Stimulated activated CD8-positive, alpha-beta memory T cell treated with anti-CD3 and anti-CD28 coated beads, Interleukin-7, amount 100 ng/mL, for 24 hours (primary cell): ENCODE measurements around the gene SLF1.

Source experiments
- DNase-seq: peaks from one replicate; pipeline ENCODE4 v3.0.0-alpha.2; 2020; ENCODE audit warnings: low read depth

Gene SLF1

DNA sequence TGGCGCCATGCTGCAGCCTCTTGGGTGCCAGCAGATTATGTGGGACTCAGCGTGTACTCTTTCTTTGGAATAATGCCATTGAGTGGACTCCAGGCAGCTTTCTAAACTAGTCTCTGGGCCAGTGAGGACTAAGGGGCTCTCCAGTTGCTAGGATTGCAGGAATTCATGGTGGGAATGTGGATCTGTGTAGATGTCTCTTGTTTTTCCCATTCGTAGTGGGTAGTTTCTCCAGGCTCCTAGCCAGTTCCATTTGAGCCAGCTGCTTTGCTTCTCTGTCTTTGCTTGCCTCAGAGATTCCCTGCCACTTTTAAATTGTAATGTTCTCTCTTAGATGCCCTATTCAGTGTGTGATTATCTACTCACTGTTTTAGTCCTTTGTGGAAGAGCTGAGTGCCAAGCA is 42.6 kb downstream of the SLF1 start:
- DNase-seq, result no peak

DNA sequence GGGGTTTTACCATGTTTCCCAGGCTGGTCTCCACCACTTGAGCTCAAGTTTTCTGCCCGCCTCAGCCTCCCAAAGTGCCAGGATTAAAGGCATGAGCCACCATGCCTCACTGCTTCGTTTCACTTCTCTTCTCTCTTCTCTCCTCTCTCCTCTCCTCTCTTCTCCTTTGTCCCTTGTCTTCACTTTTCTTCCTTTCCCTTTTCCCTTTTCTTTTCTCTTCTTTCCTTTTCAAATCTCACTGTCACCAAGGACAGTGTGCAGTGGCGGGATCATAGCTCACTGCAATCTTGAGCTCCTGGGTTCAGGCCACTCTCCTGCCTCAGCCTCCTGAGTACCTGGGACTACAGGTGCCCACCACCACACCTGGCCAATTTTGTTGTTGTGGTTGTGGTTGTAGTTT is 49.5 kb downstream of the SLF1 start:
- no peak for DNase-seq

DNA sequence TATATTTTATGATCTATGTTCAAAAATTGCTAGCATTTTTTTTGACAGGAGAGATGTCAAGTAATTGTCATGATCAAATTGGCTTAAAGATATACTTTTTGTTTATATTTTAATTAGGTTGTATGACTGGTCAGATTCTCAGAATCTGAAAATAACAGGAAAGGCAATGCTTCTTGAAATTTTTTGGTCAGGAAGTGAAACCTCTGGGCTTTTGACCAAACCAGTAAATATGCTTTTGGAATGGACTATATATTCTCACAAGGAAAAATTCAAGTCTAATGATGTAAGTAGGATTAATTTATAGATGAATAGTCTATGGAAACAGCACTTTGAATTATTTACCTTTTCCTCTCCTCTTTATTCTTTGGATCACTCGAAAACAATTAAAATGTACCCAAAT is 52.3 kb downstream of the SLF1 start:
- no peak for DNase-seq

DNA sequence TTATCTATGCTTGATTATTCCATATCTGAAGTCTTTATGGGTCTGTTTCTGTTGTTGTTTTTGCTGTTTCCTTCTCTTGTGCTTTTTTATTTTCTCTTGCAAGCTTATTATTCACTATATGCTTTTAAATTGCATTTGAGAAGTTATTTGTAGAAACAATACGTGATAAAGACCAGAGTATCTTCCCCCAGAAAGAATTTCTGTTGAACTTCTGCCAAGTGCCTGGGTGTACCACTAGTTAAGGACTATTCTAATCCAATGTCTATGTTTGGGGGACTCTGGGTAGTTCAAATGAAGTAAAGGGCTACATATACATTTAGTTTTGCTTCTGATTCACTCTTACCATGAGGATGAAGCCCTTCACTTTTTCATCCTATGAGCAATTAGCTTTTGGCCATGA is 54.3 kb downstream of the SLF1 start:
- DNase-seq, result no peak

DNA sequence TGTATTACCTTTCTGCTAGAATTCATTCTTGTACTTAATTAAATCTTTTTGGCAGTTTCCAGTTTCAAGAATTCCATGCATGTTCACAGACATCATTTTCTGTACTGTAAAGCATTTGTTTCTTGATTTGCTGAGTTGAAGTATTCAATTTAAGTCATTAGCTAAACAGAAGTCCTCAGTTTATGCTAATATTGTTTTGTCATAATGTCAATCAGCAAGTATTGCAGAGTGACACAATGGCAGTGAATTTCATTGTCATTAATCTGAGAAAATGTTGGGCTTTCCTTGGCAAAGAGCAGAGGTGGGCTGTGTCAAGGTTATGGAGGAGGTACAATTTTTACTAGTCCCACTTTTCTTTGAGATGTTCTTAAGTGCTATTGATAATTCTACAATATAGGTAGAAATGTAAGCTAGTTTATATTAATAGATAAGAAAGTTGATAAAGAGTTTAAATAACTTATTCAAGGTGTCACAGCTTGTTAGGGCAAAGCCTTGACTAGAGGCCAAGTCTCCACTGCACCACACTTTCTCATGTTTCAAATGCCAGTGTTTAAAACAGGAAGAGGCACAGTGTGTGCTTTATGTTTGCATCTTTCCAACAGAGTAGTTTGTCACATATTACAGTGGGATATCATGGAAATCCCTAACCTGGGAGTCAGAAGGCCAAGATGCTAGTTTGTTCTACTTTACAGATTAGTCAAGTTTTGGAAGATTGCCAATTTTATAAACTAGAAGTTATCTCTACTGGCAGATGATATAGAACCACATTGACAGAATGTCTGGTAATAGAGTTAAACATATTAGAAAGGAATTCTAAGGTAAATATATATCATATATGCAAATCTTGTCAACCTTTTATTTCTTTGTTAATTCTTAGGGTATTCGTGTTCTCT is 56.3 kb downstream of the SLF1 start:
- no peak for DNase-seq

DNA sequence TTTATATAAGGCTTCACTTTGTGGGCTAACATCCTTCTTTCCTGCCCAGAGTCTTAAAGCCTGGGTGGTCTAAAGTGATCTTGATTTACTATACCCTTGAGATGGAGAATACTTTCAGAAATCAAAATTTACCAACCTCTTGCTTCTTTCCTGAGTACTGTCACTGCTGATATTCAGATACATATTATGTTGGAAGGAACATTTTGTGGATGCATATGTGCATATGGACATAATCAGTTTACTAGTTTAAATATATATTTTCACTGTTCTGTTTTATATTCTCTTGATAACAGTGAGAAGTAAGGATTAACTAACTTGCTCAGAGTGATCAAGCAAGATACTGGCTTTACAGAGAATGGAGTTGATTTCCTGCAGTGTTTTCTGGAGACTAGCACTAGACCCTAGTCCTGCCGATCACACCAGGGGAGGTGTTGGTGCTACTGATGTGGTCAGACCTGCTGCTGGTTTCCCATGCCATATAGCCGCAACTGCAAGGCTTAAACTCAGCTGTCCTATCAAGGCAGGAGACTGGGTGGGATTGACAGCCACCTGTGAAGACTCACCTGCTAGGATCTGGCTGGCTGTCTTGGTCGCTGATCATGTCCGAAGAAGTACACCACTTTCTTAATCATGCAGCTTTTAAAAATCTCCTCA is 57.6 kb downstream of the SLF1 start:
- DNase-seq, result no peak

DNA sequence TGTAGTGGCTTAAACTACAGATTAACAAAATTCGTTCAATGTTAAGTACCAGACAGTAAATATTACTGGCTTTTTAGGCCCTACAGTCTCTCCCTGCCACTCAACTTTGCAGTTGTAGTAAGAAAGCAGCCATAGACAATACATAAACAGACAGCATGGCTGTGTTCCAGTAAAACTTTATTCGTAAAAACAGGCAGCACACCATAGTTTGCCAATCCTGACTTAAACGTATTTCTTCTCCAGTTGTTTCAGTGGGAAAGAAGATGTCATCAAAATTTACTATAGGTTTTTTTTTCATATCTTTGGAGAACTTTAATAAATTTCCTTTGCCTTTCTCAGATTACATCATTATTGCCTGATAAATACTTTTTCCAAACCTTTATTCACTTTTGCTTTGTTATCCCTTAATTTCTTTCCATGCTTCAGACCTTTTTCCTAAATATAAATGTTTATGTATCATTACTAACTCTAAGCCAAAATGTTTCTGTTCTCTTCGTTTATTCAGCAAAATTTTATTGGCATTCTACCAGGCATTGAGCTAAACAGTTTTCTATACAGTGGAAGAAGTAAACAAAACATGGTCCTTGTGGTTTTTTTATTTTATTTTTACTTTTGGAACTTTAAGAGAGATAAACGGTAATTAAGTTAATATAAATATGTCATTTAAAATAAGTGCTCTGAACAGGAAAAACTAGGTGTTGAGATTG is 64.5 kb downstream of the SLF1 start:
- no peak for DNase-seq

DNA sequence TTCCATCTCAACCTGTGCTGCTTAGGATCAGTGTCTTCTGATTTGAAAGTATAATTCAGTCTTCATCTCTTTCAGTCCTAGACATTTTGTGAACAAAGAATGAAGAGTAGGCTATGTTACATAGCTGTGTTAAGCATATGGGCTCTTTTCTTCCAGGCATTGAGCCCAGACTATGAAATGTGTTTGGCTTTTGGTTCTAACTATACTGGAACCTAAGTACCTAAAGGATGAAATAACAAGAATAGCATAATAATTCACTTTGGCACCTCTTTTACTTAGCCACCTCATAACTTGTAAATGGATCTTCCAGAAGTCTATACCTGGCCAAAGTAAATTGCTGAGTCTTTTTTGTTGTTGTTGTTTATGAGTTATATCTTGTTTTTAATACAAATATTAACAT is 71.4 kb downstream of the SLF1 start:
- DNase-seq, result no peak

DNA sequence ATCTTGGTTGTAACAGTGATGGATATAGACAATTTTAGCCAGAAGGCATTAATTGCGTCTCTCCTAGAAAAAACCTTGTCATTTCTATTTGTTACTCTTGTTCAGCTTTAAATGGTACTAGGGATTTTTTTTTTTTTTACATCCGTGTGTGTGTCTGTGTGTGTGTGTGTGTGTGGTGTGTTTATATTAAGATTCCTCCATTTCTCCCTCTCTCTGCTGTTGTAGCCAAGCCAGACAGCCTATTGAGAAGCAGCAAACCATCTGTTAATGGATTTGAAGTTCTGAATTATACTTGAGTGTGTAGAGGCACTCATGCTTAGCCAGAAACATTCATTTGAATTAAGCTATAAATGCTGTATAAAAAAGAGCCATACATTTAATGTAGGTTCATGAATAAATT is 72.3 kb downstream of the SLF1 start:
- DNase-seq, result no peak

DNA sequence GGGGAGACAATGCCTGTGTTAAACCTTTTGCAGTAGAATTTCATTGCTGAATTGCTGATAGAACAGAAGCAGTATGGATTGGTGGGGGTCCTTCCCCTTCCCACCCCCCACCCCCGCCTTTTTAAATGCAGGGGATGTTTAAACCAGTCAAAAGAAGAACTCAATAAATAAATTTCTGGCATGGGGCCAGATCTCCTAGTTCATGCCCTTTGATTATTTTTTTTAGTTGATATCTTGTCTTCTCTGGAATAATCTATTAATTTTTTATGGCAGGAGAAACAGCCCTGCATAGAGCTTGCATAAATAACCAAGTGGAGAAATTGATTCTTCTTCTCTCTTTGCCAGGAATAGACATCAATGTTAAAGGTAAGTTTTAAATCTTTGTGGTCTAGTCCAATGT is 72.8 kb downstream of the SLF1 start:
- DNase-seq, result no peak

DNA sequence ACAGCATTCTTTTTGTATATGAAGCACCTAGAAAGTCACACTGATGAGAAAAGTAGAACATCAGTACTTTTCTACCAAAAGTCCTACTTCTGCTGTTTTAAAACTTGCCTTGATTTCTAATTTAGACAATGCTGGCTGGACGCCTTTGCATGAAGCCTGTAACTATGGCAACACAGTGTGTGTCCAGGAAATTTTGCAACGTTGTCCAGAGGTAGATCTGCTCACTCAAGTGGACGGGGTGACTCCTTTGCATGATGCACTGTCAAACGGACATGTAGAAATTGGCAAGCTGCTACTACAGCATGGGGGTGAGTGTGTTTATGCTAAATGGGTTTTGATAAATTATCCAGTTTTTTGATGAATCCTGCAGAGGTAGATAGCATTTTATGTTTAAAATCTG is 73.5 kb downstream of the SLF1 start:
- no peak for DNase-seq

DNA sequence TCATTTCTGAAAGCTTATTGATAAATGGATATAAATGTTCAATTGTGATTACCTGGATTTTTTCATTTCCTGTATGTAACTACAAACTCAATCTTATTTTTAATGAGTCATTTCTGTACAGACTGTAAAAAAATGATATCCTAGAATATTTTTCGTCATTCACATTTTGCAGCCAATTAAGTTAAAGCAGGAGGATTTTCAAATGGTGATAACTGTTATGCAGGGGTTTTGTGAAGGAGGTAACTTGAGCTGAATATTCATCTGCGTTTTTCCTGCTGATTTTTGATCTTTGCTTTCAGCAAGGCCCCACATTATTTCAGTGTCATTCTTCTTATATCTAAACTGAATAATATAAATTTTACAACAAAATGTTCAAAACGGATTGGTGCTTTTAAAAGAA is 74.1 kb downstream of the SLF1 start:
- DNase-seq, result no peak

DNA sequence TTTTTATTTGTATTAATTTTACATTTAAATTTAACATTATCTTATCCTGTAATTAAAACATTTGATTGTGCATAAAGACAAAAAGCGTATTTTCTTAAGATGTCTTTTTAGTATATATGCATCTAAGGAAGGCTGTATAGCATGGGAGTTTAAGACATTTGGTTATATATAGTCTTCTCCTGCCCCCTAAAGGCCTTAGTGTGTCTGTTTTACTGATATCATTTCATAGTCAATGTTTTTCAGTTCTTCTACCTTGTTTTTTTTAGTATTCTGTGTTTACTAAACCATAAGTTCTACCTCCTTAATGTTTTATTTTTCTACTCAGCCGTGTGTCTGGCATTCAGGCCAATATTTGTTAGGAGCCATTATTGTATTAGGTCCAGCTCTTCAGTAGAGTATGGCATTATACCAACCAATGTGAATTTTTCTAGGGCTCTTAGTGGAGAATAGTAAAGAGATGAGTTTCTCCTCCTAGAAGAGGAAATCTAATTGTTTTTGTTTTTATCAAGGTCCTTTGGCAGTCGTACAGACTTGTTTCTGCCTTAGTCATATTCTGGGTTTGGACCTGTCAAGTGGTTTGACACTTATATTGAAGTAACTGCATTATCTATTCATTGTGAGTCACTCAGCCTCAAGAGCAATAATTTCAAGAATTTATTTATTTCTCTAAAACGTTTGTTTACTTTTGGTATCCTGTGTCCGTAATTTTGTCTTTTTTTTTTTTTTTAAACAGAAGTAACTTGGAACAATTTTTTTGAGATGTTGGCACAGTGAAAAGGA is 74.8 kb downstream of the SLF1 start:
- no peak for DNase-seq

DNA sequence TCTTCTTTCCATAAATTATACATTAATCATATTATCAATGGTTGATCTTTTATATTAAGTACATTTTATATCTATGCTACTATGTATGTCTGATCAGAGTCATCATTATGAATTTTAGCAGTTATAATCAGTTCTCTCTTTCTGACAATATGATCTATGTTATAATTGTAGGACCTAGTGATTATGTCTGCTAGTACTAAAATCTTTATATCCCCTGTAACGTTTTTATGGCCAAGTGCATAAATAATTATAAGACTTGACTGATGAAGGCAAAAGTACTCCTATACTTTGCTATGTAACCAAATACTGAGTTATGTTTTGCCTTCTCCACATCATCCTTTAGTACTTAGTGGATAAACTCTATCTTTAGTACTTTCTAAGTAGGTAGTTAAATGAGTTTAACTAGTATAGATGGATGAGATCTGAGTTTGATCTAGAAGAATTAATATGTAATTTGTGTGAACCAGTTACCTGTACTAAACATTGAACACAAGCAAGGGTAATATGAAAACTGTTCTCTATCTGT is 75.4 kb downstream of the SLF1 start:
- DNase-seq, result no peak

DNA sequence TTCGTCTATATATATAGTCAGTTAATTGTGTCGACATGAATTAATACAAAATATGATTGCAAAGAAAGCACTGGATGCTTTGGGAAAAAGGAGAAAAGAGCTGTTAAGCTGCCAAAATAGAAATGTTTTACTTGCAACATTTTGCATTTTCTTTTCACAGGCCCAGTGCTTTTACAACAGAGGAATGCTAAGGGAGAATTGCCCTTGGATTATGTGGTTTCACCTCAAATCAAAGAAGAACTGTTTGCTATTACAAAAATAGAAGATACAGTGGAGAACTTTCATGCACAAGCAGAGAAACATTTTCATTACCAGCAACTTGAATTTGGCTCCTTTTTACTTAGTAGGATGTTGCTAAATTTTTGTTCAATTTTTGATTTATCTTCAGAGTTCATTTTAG is 76.2 kb downstream of the SLF1 start:
- DNase-seq, result no peak

DNA sequence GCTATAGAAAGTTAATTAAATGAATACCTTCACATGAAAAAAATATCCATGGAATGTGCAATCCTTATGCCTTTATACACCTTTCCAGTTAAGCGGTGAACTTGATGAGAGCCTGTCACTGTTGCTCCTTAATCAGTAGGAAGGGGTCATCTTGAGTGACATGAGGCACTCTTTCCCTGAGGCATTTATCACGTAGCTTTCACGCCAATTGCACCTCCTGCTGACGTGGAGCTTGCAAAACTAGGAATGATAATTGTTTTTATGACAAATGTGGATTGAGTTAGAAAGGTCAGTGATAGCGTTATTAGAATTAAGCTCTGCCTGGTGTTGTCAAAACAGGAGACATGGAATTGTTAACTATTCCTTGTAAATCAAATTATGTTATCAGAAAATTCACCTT is 79.7 kb downstream of the SLF1 start:
- no peak for DNase-seq

DNA sequence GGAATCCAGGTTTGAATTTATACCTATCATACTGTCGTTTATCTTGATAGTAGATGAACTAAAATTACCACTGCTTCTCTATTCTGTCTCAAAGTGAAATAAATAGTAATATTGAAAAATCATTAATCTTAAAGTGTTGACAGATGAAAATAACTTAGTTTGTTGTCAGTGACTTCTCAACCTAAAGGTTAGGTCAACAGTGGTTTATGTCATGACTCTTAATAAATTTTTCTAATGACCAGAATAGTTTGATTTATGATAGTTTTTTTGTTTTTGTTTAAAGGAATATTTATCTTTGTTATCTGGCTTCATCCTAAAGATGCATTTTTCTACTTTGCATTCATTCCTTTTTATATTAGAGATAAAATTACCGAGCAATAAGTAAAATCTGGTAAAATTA is 81.1 kb downstream of the SLF1 start:
- no peak for DNase-seq

DNA sequence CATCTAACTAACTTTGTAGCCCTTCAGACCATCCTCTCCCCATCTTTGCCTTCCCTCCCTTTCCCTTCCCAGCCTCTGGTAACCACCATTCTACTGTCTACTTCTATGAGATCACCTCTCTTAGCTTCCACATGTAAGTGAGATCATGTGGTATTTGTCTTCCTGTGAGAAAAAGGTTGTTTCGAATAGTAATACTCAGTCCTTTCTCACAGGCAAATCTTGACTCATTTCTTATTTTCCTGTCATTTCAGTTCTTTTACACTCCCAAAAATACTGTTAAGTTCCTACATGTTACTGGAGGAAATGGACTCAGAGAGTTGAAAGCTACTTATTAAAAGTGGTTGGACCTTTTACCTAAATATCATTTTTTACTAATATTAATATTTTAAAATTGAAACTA is 82.1 kb downstream of the SLF1 start:
- no peak for DNase-seq

DNA sequence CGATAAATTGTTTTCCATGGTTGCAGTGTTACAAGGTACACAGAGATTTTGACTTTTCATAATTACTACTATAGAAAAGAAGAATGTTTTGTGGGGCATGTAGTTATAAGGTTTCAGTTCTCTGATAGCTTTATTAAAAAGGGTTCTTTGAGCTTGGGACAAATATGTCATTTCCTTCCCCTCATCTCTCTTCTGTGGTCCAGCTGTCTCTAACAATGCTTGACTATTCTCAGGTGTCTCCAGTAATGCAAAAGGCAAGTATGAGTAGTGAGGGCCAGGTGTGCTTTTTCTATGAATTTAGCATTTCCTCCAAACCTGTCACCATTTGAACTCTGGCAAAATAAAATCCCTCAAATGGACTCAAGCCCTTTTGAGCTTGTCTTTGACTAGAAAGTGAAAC is 84.3 kb downstream of the SLF1 start:
- DNase-seq, result no peak

DNA sequence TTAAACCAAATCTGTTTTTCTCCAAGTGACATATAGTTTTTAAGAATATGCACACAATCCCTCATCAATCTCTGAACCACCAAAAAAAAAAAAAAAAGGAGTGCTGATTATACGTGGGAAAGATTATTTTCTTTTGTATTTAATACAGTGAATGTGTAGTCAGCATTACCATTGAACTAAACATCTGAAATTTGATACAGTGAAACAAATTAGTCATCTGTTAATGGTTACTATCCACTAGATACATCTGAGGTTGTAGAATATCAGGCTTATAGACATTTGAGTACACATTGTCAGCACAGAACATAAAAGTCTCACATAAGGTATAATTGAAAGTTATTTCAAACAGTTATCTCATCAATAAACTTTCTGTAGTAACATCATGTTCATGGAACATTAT is 87.0 kb downstream of the SLF1 start:
- DNase-seq, result no peak

DNA sequence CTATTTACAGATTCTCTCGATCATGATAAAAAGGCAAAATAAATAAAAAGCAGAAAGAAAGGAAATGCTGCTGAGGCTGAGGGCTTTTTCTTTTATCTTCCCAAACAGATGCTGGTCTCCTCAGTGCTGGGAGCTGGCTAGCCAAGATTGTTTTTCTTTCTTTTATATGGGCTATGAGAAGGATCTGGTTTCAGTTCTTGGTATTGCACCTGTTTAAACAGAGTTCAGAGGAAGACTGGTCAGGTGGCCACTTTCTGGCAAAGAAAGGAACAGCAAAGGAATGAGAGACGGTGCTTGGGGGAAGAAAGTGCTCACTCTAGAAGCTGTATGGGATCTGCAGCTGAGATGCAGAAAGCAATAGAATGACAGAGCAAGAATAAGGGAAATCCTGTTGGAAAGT is 88.9 kb downstream of the SLF1 start:
- DNase-seq, result no peak

DNA sequence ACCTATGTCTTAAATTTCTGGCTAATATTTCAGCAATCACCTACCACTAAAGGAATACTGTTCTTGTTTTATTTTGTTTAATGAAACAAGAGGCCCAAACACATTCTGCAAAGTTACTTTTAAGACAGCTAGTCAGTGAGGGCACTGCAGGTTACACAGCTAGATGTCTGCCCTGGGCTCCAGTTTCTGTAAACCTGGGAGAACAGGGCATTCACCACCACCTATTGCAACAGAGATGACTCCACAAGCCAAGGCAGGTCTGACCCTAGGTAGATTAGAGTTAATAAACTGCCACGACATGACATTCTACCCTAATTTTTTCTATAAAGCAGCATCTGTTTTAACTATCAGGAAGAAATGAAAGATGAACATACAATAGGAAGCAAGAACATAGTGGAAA is 90.8 kb downstream of the SLF1 start:
- DNase-seq, result no peak
